Subcutaneous adipose tissue (tissue), 4 donors: ENCODE data around the gene RTP4. TPM values are rescaled to one million over a fixed set of nuclear protein-coding genes. Genes with fewer than 3 reads are reported as not detected.

Source experiments
- total RNA-seq, 4 donors: library from RNA; depleted of rRNA; stranded (reverse); fragments of >200 nt; gene quantifications; one replicate each; pipeline ENCODE4 v1.1.0, GENCODE V29; 2016
- TF ChIP-seq, protein P1 (sequence below): fragments of 450-650 bp; IDR thresholded peaks from one replicate; pipeline ENCODE4 v1.5.1; 2016; ENCODE audit warnings: low read depth, mild to moderate bottlenecking, control low read depth, antibody characterized with exemption, moderate library complexity

RTP4 gene
- total RNA-seq, 4 donors from 2014 or later, result 1.1 to 2.7 (median 1.3) TPM

- TF ChIP-seq, protein P1, sequence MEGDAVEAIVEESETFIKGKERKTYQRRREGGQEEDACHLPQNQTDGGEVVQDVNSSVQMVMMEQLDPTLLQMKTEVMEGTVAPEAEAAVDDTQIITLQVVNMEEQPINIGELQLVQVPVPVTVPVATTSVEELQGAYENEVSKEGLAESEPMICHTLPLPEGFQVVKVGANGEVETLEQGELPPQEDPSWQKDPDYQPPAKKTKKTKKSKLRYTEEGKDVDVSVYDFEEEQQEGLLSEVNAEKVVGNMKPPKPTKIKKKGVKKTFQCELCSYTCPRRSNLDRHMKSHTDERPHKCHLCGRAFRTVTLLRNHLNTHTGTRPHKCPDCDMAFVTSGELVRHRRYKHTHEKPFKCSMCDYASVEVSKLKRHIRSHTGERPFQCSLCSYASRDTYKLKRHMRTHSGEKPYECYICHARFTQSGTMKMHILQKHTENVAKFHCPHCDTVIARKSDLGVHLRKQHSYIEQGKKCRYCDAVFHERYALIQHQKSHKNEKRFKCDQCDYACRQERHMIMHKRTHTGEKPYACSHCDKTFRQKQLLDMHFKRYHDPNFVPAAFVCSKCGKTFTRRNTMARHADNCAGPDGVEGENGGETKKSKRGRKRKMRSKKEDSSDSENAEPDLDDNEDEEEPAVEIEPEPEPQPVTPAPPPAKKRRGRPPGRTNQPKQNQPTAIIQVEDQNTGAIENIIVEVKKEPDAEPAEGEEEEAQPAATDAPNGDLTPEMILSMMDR, result no peak
Observed at GRCh38 chr3:187398955-187399354, 30.8 kb downstream of the RTP4 start.

DNA sequence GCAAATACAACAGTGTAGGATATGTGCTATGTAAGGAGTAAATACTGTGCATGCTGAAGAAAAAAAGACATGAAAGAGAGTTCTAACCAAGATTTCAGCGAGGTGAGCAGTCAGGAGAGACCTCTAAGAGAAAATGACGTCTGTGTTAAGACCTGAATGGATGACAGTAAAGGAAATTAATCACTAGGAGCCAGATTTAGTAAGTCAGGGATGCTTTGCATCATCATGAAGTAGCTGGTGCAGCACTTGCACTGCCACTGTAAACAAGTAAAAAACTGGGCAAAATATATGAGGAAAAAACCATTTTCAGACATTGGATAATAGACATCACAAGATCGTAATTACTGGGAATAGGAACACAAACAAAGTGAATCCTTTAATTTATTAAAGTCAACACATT is 32.6 kb downstream of the RTP4 start:
- TF ChIP-seq, protein P1, result no peak

DNA sequence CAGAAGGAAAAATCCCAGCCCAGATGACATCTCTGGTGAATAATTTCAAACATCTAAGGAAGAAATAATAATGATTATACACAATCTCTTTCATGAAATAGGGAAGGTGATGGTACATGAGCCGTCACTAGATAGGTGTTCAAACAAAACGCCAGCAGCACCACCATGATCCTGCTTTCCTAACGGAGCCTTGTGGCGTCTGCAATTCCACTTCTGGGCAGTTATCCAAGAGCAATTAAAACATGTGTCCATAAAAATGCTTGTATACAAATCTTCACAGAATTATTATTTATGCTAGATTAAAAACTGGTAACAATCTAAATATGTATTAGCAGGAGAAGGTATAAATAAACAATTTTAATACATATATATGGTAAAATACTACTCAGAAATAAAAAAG is 33.7 kb downstream of the RTP4 start:
- TF ChIP-seq, protein P1, result no peak

- TF ChIP-seq, protein P1, result no peak
Observed at GRCh38 chr3:187403768-187404288, 35.6 kb downstream of the RTP4 start.

DNA sequence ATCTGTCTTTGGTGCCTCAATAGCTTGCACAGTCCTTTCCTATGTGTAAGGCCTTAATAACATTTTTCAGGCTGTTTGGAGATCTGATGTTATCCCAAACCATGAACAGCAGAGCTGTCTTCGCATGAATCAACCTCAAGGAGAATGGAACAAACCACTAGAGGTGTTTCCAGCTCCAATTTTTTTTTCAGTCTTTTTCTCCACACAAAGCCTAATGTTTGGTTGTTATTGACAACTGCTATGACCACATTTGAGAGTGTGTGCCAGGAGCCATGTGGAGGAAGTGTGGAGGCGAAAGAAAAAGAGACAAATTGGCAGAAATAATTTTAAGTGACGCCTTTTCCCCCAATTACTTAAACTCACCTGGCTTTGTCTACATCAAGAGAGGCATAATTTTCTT is 38.7 kb downstream of the RTP4 start:
- TF ChIP-seq, protein P1, result no peak

Other genes with a start within 250 kb of the RTP4 start
- 10 to 100 TPM in 3 of 4 donors, 1 to 10 TPM in 1; 8.9 to 14.6 (median 10.6) TPM for gene RPL39L, start 228.9 kb upstream of the RTP4 start, total RNA-seq
- not detected for gene RTP1, start 170.9 kb upstream of the RTP4 start, total RNA-seq
- gene MASP1, start 76.6 kb upstream of the RTP4 start, total RNA-seq, result 10 to 100 TPM in 2 of 4 donors, 1 to 10 TPM in 2; 1.5 to 20.4 (median 7.6) TPM